PC-3 (cell line): ENCODE measurements around the gene TJAP1. TPM values are rescaled to one million over a fixed set of nuclear protein-coding genes. Genes with fewer than 3 reads are reported as not detected.

Source experiments
- ATAC-seq: fragments of 200-7000 bp; cut with Tn5 transposase; 2 replicates; pipeline ENCODE4 v1.9.1; 2020; ENCODE audit warnings: mild to moderate bottlenecking, moderate library complexity
- BruUV-seq: library from RNA; stranded (reverse); fragments of 400-500 nt; replicated peaks from 2 replicates; lab custom pipeline; 2021; lab: Mats Ljungman, UMichigan
- CTCF ChIA-PET: fragments of 300-600 bp; sonication (Branson Sonifier 250); formaldehyde crosslinking; loops from one replicate; lab custom pipeline; 2022; ENCODE audit warnings: antibody characterized with exemption; lab: Charles Lee
- POLR2A ChIA-PET: fragments of 300-600 bp; sonication (Branson Sonifier 250); formaldehyde crosslinking; loops from one replicate; lab custom pipeline; 2022; ENCODE audit warnings: antibody characterized with exemption; ENCODE audit not compliant: unreplicated experiment; lab: Charles Lee
- DNase-seq: peaks from one replicate; pipeline ENCODE4 v3.0.0-alpha.2; 2015
- H2AFZ ChIP-seq: fragments of 300-600 bp; sonication (generic); 2 replicates; pipeline ENCODE4 v1.6.0; 2016; ENCODE audit warnings: antibody characterized with exemption, low read length
- H3F3A ChIP-seq: fragments of 300-600 bp; sonication (generic); one replicate; pipeline ENCODE4 v1.6.0; 2017; ENCODE audit warnings: antibody characterized with exemption, low read length, control low read depth, mild to moderate bottlenecking; ENCODE audit not compliant: unreplicated experiment
- H3K27ac ChIP-seq: fragments of 300-600 bp; sonication (generic); 2 replicates; pipeline ENCODE4 v1.5.1; 2016; ENCODE audit warnings: mild to moderate bottlenecking, low read length
- H3K27me3 ChIP-seq: fragments of 300-600 bp; sonication (generic); 2 replicates; pipeline ENCODE4 v1.6.1; 2016; ENCODE audit warnings: low read length, mixed read lengths
- H3K36me3 ChIP-seq: fragments of 300-600 bp; sonication (generic); 2 replicates; pipeline ENCODE4 v1.6.1; 2016; ENCODE audit warnings: low read depth, mixed run types, low read length, mixed read lengths
- H3K4me1 ChIP-seq: fragments of 300-600 bp; sonication (generic); 2 replicates; pipeline ENCODE4 v1.5.1; 2016; ENCODE audit warnings: low read length; ENCODE audit not compliant: insufficient read depth
- H3K4me2 ChIP-seq: fragments of 300-600 bp; sonication (generic); 2 replicates; pipeline ENCODE4 v1.6.0; 2016; ENCODE audit warnings: low read length
- H3K4me3 ChIP-seq: fragments of 300-600 bp; sonication (generic); 2 replicates; pipeline ENCODE4 v1.5.1; 2016; ENCODE audit warnings: mild to moderate bottlenecking, low read length, mixed read lengths
- H3K79me2 ChIP-seq: fragments of 300-600 bp; sonication (generic); 2 replicates; pipeline ENCODE4 v1.6.1; 2017; ENCODE audit warnings: low read length, mixed read lengths
- H3K9ac ChIP-seq: fragments of 300-600 bp; sonication (generic); 2 replicates; pipeline ENCODE4 v1.6.0; 2016; ENCODE audit warnings: mild to moderate bottlenecking, low read length
- H3K9me2 ChIP-seq: fragments of 300-600 bp; sonication (generic); replicated peaks from 2 replicates; pipeline ENCODE4 v1.6.1; 2016; ENCODE audit warnings: mixed run types, low read length, mixed read lengths
- H3K9me3 ChIP-seq: fragments of 300-600 bp; sonication (generic); 2 replicates; pipeline ENCODE4 v1.6.1; 2016; ENCODE audit warnings: low read length, mixed read lengths
- H4K20me1 ChIP-seq: fragments of 300-600 bp; sonication (generic); 2 replicates; pipeline ENCODE4 v1.6.1; 2016; ENCODE audit warnings: low read length, mixed read lengths
- EZH2 ChIP-seq: fragments of 300-600 bp; sonication (generic); IDR thresholded peaks from one replicate; pipeline ENCODE4 v1.6.1; 2017; ENCODE audit warnings: antibody characterized with exemption, mild to moderate bottlenecking, low read length; ENCODE audit not compliant: unreplicated experiment
- EZH2phosphoT487 ChIP-seq: fragments of 300-600 bp; sonication (generic); IDR thresholded peaks from 2 replicates; pipeline ENCODE4 v1.6.1; 2018; ENCODE audit warnings: mild to moderate bottlenecking, antibody characterized with exemption, low read length, borderline replicate concordance
- intact Hi-C: fragments of 100-400 bp; cut with micrococcal nuclease; formaldehyde crosslinking; loops from 2 replicates; pipeline ENCODE4 v1.9.0; 2023
- total RNA-seq: library from RNA; depleted of rRNA; stranded (reverse); fragments of >200 nt; gene quantifications from 2 replicates; pipeline ENCODE4 v1.2.3, GENCODE V29; 2014
- TF ChIP-seq, protein P1 (sequence below): fragments of 300-600 bp; sonication (generic); conservative IDR thresholded peaks from 2 replicates; pipeline ENCODE4 v1.5.1; 2017; ENCODE audit warnings: antibody characterized with exemption, low read depth, mild to moderate bottlenecking, low read length

The TJAP1 gene
- total RNA-seq, 1 experiment from 2014 or later: 28.5 TPM

DNA sequence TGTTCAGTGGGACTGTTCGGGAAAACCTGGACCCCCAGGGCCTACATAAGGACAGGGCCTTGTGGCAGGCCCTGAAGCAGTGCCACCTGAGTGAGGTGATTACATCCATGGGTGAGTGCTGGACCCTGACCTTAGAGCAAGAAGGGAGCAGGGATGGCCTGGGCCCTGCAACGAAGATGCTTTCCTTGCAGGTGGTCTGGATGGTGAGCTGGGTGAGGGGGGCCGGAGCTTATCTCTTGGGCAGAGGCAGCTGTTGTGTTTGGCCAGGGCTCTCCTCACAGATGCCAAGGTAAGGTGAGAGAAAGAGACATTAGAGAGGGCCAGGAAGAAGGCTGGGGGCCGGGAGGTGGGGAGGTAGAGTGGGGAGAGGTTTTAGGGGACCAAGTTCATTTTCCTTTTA lies 28.5 kb upstream of the TJAP1 start:
- CTCF ChIA-PET: no interaction called here

DNA sequence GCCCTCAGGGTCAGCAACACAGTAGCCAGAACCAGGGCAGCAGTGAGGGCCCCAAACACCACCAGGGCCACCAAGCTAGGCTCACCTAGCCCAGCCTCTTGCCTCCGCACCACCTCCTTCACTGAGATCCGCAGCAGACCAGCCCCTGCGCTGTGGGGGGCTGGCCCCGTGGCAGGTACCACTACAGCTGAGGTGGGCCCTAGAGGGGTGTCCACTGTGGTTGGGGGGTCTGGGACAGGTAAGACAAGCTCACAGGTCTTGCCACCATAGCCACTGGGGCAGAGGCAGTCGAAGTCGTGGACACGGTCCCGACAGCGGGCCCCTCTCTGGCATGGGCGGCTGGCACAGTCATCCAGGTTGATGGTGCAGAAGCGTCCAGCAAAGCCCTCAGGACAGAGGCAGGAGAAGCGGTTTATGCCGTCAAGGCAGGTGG lies 26.7 kb upstream of the TJAP1 start:
- DNase-seq: no peak
- POLR2A ChIA-PET: no interaction called here
- H3F3A ChIP-seq: no peaks in the 10 kb centered on the region
- H3K9ac ChIP-seq: no peak overlapping the region
- BruUV-seq: no TSS peak
- no peak overlapping the region for H3K27ac ChIP-seq
- no peaks in the 10 kb centered on the region for H3K27me3 ChIP-seq
- CTCF ChIA-PET: no interaction called here
- no peak overlapping the region for H3K4me3 ChIP-seq
- ATAC-seq: no peak
- intact Hi-C loops: no loop called here
- no peak overlapping the region for H2AFZ ChIP-seq
- H3K36me3 ChIP-seq: 0 out of 2 replicates have a peak, but pooled peaks cover 5% of the 10 kb centered on the region
- no peaks in the 10 kb centered on the region for H3K9me3 ChIP-seq
- no peak overlapping the region for H3K4me2 ChIP-seq
- TF ChIP-seq EZH2: no peak
- no peak for TF ChIP-seq EZH2phosphoT487
- TF ChIP-seq, protein P1, sequence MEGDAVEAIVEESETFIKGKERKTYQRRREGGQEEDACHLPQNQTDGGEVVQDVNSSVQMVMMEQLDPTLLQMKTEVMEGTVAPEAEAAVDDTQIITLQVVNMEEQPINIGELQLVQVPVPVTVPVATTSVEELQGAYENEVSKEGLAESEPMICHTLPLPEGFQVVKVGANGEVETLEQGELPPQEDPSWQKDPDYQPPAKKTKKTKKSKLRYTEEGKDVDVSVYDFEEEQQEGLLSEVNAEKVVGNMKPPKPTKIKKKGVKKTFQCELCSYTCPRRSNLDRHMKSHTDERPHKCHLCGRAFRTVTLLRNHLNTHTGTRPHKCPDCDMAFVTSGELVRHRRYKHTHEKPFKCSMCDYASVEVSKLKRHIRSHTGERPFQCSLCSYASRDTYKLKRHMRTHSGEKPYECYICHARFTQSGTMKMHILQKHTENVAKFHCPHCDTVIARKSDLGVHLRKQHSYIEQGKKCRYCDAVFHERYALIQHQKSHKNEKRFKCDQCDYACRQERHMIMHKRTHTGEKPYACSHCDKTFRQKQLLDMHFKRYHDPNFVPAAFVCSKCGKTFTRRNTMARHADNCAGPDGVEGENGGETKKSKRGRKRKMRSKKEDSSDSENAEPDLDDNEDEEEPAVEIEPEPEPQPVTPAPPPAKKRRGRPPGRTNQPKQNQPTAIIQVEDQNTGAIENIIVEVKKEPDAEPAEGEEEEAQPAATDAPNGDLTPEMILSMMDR: no peak
- no peaks in the 10 kb centered on the region; the same call in 1 of the 2 replicates for H4K20me1 ChIP-seq
- H3K79me2 ChIP-seq: no peaks in the 10 kb centered on the region
- H3K4me1 ChIP-seq: peaks cover 5% of the 10 kb centered on the region; the same call in 1 of the 2 replicates
- H3K9me2 ChIP-seq: no peaks in the 10 kb centered on the region

More for the DNA sequence above, 28.5 kb upstream of the TJAP1 start:
- Histone ChIP-seq H3K4me1 (no peaks in the 10 kb centered on the region), H3K9ac (no peak overlapping the region), H3K9me3 (no peaks in the 10 kb centered on the region), H3K4me2 (no peak overlapping the region), H4K20me1 (no peaks in the 10 kb centered on the region; the same call in 1 of the 2 replicates), H3K27ac (no peak overlapping the region), H3K27me3 (no peaks in the 10 kb centered on the region), H3F3A (no peaks in the 10 kb centered on the region), H3K9me2 (no peaks in the 10 kb centered on the region), H2AFZ (no peak overlapping the region), H3K4me3 (no peak overlapping the region), H3K36me3 (0 out of 2 replicates have a peak, but pooled peaks cover 5% of the 10 kb centered on the region), H3K79me2 (no peaks in the 10 kb centered on the region)
- DNase-seq: no peak
- ATAC-seq: no peak
- POLR2A ChIA-PET: no interaction called here
- intact Hi-C loops: no loop called here
- no TSS peak for BruUV-seq
- TF ChIP-seq, protein P1: no peak
- TF ChIP-seq EZH2phosphoT487 (no peak), EZH2 (no peak)

DNA sequence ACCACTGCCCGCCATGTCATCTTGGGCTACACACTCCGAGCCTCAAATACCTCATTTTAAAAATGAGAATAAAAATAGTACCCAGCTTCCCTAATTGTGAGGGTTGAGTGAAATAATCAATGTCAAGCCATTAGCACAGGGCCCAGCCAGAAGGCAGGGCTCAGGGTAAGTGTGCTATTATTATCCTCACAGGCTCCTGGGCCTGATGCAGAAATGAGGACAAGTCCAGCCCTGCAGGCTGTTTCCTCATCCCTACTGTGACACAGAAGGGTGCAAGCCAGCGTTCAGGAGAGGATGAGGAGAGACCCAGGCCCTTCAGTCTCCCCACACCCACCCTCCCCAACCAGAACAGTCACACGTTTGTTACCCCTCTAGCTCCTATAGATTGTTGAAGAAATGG lies 26.0 kb upstream of the TJAP1 start:
- ChIA-PET POLR2A (no interaction called here), CTCF (no interaction called here)
- BruUV-seq: no TSS peak
- H3K4me2 ChIP-seq: no peak overlapping the region
- no peak overlapping the region for H2AFZ ChIP-seq
- H4K20me1 ChIP-seq: no peaks in the 10 kb centered on the region; the same call in 1 of the 2 replicates
- intact Hi-C loops: no loop called here
- TF ChIP-seq EZH2 (no peak), EZH2phosphoT487 (no peak)
- TF ChIP-seq, protein P1: no peak
- no peaks in the 10 kb centered on the region for H3K9me3 ChIP-seq
- no peak for ATAC-seq
- H3K4me3 ChIP-seq: no peak overlapping the region
- H3K9ac ChIP-seq: no peak overlapping the region
- H3K79me2 ChIP-seq: no peaks in the 10 kb centered on the region
- H3K4me1 ChIP-seq: peaks cover 5% of the 10 kb centered on the region; the same call in 1 of the 2 replicates
- H3K9me2 ChIP-seq: no peaks in the 10 kb centered on the region
- H3K36me3 ChIP-seq: 0 out of 2 replicates have a peak, but pooled peaks cover 5% of the 10 kb centered on the region
- H3F3A ChIP-seq: no peaks in the 10 kb centered on the region
- no peak for DNase-seq
- H3K27ac ChIP-seq: no peak overlapping the region
- no peaks in the 10 kb centered on the region for H3K27me3 ChIP-seq
